Peyer's patch (tissue), 4 donors: Measurements from ENCODE around the gene TUBGCP5. TPM values are rescaled to one million over a fixed set of nuclear protein-coding genes. Genes with fewer than 3 reads are reported as not detected.

ENCODE experiments used
- DNase-seq, 3 donors: peaks; one replicate each; pipeline ENCODE4 v3.0.0-alpha.2; 2017 to 2019
- H3K27ac ChIP-seq, 4 donors: fragments of 200-600 bp; sonication (generic); one replicate each; pipeline ENCODE4 v1.5.1; 2016 to 2019
- H3K27me3 ChIP-seq, 2 donors: fragments of 200-600 bp; sonication (generic); one replicate each; pipeline ENCODE4 v1.5.1; 2019
- H3K36me3 ChIP-seq, 3 donors: fragments of 200-600 bp; sonication (generic); one replicate each; pipeline ENCODE4 v1.5.1; 2016 to 2019
- H3K4me1 ChIP-seq, 4 donors: fragments of 200-600 bp; sonication (generic); one replicate each; pipeline ENCODE4 v1.5.1; 2016 to 2019
- H3K4me3 ChIP-seq, 4 donors: fragments of 200-600 bp; sonication (generic); 1 replicate in 3 of 4; 2 replicates in 1 of 4; pipeline ENCODE4 v1.5.1; 2016 to 2019; ENCODE audit warnings: mild to moderate bottlenecking in 1 of 4
- H3K9me3 ChIP-seq, 4 donors: fragments of 200-600 bp; sonication (generic); one replicate each; pipeline ENCODE4 v1.5.1; 2016 to 2019; ENCODE audit warnings: mild to moderate bottlenecking in 1 of 4
- CTCF ChIP-seq, 6 experiments: fragments of 450-650 bp in 4 of 6; fragments of 200-600 bp in 2 of 6; sonication (generic) in 1 of 6; IDR thresholded peaks; one replicate each; pipeline ENCODE4 v1.5.1; 2017 to 2019; ENCODE audit warnings: antibody characterized with exemption in 6 of 6, mild to moderate bottlenecking in 3 of 6, moderate library complexity in 1 of 6
- POLR2A ChIP-seq, 2 donors: fragments of 450-650 bp; IDR thresholded peaks; one replicate each; pipeline ENCODE4 v1.5.1; 2017; ENCODE audit warnings: antibody characterized with exemption in 2 of 2, mild to moderate bottlenecking in 2 of 2, moderate library complexity in 2 of 2
- total RNA-seq, 4 donors: library from RNA; depleted of rRNA; stranded (reverse); fragments of >200 nt; gene quantifications; one replicate each; pipeline ENCODE4 v1.1.0, GENCODE V29; 2016

TUBGCP5 gene
- total RNA-seq, 4 donors from 2014 or later: 10.3 to 35.5 (median 26.1) TPM

GRCh38 chr15:23003736-23004135, 35.6 kb downstream of the TUBGCP5 start:
- H3K27me3 ChIP-seq: no peaks in the 10 kb centered on the region
- no peaks in the 10 kb centered on the region for H3K4me1 ChIP-seq
- TF ChIP-seq POLR2A (IDR thresholded peaks at IDR 0.05): no peak
- TF ChIP-seq CTCF (IDR thresholded peaks at IDR 0.05): no peak
- H3K36me3 ChIP-seq: peaks cover 0 to 64% (median 0%) of the 10 kb centered on the region in 3 donors
- no peaks in the 10 kb centered on the region for H3K9me3 ChIP-seq
- DNase-seq: peak in 1 of 3 donors; percentile 28
- H3K27ac ChIP-seq: no peak overlapping the region
- no peak overlapping the region for H3K4me3 ChIP-seq

GRCh38 chr15:23002920-23003319, 36.4 kb downstream of the TUBGCP5 start:
- H3K36me3 ChIP-seq: peaks cover 0 to 61% (median 0%) of the 10 kb centered on the region in 3 donors

GRCh38 chr15:22995795-22996194, 43.6 kb downstream of the TUBGCP5 start:
- peaks cover 0 to 38% (median 0%) of the 10 kb centered on the region in 3 donors for H3K36me3 ChIP-seq
- TF ChIP-seq CTCF (IDR thresholded peaks at IDR 0.05) (no peak), POLR2A (IDR thresholded peaks at IDR 0.05) (no peak)

More at GRCh38 chr15:23002920-23003319, 36.4 kb downstream of the TUBGCP5 start:
- Histone ChIP-seq H3K27ac (no peak overlapping the region), H3K4me1 (no peaks in the 10 kb centered on the region), H3K9me3 (no peaks in the 10 kb centered on the region), H3K27me3 (no peaks in the 10 kb centered on the region), H3K4me3 (no peak overlapping the region)
- peak in 1 of 3 donors; percentile 10 for DNase-seq
- TF ChIP-seq CTCF (IDR thresholded peaks at IDR 0.05) (no peak), POLR2A (IDR thresholded peaks at IDR 0.05) (no peak)

GRCh38 chr15:22992024-22992326, 47.4 kb downstream of the TUBGCP5 start:
- Histone ChIP-seq H3K4me1 (no peaks in the 10 kb centered on the region), H3K36me3 (peaks cover 0 to 19% (median 0%) of the 10 kb centered on the region in 3 donors), H3K9me3 (no peaks in the 10 kb centered on the region), H3K27ac (no peak overlapping the region), H3K4me3 (no peak overlapping the region), H3K27me3 (no peaks in the 10 kb centered on the region)
- no peak for TF ChIP-seq CTCF (IDR thresholded peaks at IDR 0.05)
- no peak for TF ChIP-seq POLR2A (IDR thresholded peaks at IDR 0.05)
- DNase-seq: peak in 1 of 3 donors; percentile 26

More at GRCh38 chr15:22995795-22996194, 43.6 kb downstream of the TUBGCP5 start:
- Histone ChIP-seq H3K27me3 (no peaks in the 10 kb centered on the region), H3K4me3 (no peak overlapping the region), H3K27ac (no peak overlapping the region), H3K9me3 (no peaks in the 10 kb centered on the region), H3K4me1 (no peaks in the 10 kb centered on the region)
- no peak for DNase-seq

- Histone ChIP-seq H3K4me3 (no peak overlapping the region), H3K36me3 (peaks cover 0 to 13% (median 0%) of the 10 kb centered on the region in 3 donors), H3K9me3 (no peaks in the 10 kb centered on the region), H3K4me1 (no peaks in the 10 kb centered on the region), H3K27ac (no peak overlapping the region), H3K27me3 (no peaks in the 10 kb centered on the region)
- peak in 2 of 3 donors; percentile 14 for DNase-seq
- TF ChIP-seq POLR2A (IDR thresholded peaks at IDR 0.05): no peak
- TF ChIP-seq CTCF (IDR thresholded peaks at IDR 0.05): no peak
Measured at GRCh38 chr15:22989576-22990477, 49.5 kb downstream of the TUBGCP5 start.
